GM21447 (cell line): ENCODE data around the gene RNF224.
"Not testable (repeated sequence)": the region's sequence is repeated elsewhere in the genome, so short reads cannot be mapped to it uniquely, and the experiment has no call there.

Experiments
- ATAC-seq: cut with Tn5 transposase; IDR thresholded peaks from one replicate; pipeline ENCODE4 v1.9.1; 2021; ENCODE audit not compliant: unreplicated experiment

The RNF224 gene

DNA sequence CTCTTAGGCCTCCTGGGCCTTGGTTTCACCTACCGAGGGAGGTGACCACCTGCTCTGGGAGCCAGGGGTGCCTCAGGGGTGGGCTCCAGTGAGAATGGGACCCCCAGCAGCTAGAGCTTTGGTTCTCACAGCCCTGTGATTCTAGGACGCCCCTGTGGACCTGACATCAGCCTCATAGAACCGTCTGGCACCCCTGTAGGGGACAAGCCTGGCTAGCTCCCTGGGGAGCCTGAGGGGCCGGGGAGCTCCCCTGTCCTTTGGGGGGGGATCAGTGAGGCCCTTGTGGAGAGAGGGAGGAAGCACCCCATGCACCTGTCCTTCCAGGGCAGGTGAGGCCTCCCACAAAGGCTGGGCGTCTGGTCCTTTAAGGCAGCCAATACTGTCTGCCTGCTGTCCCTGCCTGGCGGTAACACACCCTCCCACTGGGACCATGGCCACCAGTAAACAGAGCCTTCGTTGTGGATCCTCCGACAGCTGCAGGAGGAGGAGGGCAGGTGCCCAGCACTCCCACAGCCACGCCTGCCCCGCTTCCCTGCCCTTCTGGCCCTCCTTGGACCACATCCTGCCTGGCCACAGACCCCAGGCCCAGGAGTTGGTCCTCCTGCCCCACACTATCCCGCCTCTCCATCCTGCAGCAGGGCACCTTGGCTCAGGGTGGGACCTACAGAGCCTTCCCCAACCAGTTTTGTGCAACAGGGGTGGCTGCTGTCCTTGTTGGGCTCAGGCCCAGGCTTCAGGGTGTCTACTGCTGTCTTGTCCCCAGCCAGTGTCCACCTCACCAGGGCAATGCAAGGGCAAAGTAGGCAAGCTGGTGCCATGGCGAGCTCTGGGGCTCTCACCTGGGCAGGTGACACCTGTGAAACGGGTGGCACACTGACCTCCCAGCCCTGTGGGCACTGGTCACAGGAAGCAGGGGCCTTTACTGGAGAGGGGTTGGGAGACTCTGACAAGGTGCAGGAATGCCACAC, 10.7 kb downstream of the RNF224 start:
- ATAC-seq: no peak

DNA sequence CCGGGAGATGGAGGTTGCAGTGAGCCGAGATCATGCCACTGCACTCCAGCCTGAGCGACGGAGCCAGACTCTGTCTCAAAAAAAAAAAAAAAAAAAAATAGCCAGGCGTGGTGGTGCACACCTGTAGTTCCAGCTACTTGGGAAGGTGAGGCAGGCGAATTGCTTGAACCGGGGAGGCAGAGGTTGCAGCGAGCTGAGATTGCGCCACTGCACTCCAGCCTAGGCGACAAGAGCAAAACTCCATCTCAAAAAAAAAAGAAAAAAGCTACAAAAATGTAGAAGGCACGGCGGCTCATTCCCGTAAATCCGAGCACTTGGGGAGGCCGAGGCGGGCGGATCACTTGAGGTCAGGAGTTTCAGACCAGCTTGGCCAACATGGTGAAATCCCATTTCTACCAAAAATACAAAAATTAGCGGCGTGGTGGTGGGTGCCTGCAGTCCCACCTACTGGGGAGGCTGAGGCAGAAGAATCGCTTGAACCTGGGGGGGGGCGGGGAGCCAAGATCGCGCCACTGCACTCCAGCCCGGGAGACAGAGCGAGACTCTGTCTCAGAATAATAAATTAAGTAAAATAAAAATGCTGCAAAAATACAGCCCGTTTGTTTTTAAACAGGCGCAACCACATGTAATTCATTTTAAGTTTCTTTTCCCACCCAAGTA, 12.4 kb downstream of the RNF224 start:
- not testable (repeated sequence) for ATAC-seq

DNA sequence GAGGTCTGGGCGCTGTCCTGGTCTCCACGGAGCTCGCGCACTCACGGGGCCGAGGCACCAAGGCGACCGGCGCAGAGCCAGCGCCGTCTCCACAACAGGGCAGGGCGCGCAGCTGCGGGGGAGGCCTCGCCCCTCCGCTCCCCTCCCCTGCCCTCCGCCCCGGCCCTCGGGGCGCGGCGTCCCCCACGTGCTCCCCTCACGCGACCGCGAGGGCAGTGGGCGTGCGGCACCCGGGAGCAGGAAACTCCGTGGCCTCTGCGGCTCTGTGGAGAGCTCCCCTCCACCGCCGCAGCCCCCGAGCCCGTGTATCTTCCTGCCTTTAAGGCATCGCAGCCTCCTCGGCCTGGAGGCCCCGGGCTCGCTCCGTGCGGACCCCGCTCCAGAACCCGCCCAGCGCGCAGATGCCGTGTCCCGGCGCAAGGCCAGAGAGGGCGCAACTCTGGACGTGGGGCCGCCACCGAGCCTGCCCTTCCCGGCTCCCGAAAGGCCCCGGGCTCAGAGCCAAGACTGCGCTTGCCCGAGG, 13.1 kb downstream of the RNF224 start:
- peak; percentile 18 for ATAC-seq

DNA sequence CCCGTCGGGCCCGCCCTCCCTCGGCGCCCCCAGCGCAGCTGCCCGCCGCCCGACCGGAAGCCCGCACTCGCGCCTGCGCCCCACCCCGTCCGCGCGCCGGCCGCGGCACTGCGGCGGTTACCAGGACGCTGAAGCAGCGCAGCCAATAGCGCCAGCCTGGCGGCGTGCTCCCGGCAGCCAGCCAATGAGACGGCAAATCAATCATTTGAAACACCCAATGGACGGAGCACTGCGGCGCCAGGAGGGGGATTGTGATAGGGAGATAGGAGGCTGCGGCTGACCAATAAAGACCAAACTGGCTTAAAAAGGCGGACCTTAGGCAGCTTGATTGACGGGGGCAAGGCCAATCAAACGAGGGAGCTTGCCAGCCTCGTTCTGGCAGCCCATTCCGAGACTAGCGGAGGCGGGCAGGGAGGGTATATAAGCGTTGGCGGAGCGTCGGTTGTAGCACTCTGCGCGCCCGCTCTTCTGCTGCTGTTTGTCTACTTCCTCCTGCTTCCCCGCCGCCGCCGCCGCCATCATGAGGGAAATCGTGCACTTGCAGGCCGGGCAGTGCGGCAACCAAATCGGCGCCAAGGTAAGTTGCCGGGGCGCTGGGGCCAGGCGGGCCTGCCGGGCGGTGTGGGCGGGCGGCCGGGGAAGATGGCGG, 13.7 kb downstream of the RNF224 start, which contains the start of gene TUBB4B:
TSS of gene TUBB4B (plus strand) at position 447 of the 649 bp plus-strand sequence. CDS start at position 521, 74 bp downstream.
- peak; percentile 73 for ATAC-seq

DNA sequence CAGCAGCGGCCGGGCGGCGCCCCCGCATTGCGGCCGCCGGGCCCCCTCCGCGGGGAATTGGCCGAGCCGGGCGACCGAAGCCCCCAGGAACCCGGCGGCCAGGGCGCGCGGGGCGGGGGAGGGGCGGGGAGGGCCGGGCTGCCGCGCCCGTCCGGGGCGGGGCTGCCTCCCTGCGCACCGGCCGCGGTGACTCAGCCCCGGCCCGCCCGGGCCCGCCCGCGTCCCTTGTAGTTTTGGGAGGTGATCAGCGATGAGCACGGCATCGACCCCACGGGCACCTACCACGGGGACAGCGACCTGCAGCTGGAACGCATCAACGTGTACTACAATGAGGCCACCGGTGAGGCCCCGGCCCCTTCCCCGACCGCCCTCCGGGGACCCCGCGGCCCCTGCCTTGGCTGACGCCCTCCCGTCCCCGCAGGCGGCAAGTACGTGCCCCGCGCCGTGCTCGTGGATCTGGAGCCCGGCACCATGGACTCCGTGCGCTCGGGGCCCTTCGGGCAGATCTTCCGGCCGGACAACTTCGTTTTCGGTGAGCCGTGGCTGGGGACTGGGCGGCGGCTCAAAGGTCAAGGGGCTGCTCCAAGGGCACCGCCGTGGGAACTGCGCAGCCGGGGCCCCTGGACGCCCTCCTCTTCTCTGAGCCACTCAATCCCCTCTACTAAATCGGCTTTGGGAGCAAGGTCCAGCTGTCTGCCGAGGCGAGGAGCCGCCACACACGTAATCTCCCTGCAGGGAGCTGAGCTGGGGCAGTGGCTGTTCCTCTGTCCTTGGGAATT, 14.4 kb downstream of the RNF224 start:
- ATAC-seq: peak; percentile 4

DNA sequence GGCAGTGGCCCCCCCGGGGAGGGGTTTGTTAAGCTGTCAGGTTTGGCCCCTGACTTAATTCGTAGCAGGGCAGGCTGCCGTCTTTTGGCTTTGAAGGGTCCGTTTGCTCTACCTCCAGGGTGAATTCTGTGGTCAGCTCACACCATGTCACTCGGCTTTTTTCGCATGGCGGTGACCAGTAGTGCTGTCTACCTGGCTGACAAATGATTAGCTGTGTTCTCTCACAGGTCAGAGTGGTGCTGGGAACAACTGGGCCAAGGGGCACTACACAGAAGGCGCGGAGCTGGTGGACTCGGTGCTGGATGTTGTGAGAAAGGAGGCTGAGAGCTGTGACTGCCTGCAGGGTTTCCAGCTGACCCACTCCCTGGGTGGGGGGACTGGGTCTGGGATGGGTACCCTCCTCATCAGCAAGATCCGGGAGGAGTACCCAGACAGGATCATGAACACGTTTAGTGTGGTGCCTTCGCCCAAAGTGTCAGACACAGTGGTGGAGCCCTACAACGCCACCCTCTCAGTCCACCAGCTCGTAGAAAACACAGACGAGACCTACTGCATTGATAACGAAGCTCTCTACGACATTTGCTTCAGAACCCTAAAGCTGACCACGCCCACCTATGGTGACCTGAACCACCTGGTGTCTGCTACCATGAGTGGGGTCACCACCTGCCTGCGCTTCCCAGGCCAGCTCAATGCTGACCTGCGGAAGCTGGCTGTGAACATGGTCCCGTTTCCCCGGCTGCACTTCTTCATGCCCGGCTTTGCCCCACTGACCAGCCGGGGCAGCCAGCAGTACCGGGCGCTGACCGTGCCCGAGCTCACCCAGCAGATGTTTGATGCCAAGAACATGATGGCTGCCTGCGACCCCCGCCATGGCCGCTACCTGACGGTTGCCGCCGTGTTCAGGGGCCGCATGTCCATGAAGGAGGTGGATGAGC, 15.2 kb downstream of the RNF224 start:
- no peak for ATAC-seq

DNA sequence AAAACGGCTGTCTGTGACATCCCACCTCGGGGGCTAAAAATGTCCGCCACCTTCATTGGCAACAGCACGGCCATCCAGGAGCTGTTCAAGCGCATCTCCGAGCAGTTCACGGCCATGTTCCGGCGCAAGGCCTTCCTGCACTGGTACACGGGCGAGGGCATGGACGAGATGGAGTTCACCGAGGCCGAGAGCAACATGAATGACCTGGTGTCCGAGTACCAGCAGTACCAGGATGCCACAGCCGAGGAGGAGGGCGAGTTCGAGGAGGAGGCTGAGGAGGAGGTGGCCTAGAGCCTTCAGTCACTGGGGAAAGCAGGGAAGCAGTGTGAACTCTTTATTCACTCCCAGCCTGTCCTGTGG, 15.9 kb downstream of the RNF224 start:
- not testable (repeated sequence) for ATAC-seq

DNA sequence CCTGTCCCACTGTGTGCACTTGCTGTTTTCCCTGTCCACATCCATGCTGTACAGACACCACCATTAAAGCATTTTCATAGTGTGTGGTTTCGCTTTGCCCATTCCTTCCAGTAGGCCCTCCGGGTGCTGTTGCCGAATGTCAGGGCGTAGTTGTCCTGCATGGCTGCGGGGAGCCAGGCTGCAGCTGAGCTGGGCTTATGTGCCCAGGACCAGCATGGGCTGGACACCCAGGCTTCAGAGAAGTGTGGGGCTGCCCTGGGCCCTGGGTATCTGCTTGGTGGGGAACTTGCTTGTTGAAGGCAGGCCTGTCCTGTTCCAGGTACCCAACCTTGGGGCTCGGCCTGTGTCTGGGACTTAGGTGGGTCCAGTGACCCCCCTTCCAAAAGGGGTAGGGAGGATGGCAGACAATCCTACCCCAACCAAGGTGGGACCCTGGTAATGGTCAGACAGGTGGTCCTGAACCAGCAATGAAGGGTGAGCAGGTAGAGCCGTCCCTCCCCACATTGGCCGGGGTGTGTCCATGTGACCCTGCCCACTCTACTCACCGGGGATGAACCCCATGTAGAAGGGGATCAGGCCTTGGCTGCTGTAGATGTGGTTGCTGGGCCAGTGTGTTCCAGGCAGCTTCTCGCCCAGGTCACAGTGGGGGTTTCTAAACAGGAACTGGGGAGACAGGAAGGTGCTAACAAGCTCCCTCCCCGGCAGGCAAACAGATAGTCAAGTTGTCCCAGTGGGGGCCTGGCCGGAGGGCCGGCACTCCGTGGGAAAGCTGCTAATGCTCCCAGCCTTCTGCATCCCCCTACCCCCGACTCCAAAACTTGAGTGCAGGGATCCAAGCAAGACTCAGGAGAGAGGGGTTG, 16.6 kb downstream of the RNF224 start:
- no peak for ATAC-seq

DNA sequence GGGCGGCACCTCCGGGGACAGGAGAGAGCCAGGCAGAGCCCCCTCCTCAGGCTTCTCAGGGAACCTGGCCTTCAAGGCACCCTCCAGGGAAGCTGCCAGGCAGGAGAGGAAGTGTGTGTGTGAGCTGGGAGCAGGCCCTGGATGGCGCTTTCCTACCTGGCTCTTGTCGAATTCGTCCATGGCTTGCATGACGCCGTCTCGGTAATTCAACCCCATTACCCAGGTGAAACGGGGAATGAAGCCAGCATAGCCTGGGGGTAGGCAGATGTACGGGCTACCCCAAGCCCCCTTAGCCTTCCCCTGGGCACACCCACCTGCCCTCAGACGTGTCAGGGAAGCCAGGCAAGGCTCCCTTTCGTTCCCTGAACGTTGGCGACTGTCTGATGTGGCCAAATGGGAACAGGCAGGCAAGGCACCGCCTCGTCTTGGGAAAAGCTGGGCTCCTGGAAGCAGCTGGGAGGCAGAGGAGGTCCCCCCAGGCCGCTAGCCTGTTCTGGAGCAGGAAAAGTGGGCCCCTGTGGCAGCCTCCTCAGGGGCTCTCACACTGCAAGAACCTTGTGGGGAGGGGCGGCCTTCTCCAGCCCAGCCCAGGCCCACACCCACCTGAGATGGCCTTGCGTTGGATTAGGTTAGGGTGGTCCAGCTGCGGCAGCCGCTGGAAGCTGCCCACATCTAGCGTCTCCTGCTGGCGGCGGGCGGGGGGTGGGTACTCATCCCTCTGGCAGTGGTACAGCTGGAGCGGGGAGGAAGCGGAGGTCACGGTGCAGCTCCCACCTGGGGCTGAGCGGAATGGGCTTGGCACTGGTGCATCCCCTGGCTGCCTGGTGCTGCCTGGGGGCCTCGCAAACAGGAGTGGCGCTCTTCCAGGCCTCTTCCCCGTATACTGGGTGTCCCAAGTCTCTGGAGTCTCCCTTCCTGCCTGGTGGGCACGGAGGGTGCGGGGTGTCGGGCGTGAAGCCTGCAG, 17.5 kb downstream of the RNF224 start:
- ATAC-seq: no peak

DNA sequence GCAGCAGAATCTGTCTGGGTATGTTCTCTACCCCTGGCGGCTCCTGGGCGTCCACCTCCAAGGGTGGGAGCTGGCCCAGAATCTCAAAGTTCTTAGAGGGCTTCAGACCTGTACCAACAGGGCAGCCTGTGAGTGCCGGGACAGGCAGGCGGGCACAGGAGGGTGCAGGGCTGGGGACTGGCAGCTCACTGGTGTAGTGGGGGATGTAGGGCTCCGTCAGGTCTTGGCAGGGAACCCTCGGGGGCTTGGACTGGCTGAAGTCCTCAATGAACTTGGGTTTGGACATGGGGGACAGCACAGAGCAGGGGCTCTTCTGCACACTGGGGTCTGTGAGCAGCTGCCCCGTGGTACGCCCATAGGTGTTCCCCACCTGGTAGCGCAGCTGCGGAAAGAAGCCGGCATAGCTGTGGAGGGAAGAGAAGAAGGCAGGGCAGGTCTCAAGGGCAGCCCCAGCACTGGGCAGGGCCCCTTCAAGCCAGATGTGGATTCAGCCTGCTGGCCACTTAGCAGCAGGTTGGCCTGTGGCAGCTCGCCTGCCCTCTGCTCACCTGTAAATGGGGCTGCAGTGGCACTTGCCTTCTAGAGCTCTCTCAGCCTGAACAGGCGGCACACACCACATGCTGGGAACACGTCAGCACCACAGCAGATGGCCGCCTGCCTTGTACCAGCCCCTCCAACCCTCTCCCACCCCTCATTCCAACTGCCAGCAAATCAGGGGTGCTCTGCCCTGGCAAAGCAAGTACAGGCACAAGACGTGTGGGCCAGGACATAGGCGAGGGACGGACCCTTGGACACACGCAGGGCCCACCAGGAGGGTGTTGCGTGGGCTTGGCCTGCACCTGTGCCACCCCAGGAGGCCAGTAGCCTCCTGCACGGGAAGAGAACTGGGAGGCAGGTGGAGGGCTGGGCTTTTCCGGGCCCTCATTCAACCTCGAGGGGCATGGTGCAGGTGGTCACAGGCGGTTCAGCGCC, 18.4 kb downstream of the RNF224 start:
- no peak for ATAC-seq

DNA sequence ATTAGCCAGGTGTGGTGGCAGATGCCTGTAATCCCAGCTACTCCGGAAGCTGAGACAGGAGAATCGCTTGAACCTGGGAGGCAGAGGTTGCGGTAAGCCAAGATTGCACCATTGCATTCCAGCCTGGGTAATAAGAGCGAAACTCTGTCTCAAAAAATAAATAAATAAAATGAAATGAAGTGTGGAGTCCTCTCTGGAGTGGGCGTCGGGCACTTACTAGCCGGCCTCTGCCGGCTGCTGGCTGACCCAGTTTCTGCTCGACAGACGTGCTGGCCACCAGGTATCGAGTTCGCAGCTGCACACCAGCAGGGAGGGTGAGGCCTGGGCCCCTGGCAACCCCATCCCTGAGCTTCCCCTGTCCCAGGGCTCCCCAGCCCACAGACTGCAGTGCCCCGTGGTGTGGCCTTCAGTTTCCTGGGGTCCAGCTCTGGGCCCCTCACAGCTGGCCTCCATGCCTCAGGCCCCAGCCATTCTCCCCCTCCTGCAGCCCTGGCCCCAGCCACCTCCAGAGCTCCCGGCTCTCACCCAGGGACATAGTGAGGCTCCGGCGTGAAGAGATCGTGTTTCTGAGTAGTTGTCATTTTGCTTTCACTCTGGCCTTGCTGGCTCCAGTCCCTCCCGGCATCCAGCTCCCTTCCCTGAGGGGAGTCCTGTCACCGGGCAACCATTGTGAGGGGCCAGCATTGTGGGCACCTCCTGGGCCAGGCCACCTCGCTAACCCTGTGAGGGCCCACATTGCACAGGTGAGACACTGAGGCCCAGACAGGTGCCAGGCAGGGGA, 20.0 kb downstream of the RNF224 start:
- no peak for ATAC-seq

DNA sequence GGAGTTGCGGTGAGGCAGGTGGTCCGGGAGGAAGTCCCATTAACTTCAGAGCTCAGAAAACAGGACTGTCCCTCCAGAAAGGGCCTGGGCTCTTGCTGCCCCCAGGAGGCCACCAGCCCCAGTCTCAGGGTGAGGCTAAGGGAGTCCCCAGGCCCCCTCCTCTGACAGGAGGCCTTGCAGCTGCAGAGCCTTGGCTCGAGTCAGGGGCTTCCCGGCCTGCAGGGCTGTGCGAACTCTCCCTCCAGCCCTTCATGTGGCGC, 20.5 kb downstream of the RNF224 start:
- ATAC-seq: no peak

DNA sequence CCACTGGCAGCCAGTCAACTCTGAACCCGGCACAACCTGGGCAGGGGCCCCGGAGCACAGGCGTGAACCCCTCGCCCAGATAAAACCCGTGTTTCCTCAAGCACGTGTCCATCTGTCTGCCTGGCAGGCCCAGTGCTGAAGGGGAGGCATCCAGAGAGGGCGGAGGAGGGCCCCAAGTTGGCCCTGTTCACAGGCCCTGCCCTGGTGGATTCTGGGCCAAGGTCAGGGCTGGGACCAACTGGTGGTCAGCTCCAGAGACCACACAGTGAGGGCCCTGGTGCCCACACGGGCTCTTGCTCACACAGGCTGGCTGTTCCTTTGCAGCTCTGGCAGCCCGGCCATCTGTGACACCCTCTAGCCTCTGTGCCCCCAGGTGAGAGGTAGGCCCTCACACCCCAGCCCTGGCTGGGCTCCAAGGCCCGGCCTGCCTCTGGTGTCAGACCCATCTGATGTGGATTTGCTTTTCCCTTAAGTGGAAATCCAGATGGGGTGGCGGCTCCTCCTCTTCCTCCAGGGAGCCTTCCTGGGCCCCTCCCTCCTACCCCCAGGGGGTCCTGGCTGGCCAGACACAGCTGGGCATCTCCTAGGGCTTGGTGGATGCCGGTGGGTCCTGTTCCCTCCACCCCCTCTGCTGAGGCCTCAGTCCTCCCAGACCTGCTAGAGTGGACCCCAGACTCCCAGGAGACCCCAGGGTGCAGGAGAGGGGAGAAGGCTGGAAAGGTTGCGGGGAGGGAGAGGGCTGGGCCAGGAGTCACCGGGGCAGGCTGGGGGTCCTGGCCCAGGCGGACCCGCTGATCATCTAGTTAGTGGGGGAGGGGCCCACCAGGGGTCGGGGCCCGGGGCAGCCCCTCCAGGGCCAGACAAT, 23.3 kb downstream of the RNF224 start:
- ATAC-seq: no peak

DNA sequence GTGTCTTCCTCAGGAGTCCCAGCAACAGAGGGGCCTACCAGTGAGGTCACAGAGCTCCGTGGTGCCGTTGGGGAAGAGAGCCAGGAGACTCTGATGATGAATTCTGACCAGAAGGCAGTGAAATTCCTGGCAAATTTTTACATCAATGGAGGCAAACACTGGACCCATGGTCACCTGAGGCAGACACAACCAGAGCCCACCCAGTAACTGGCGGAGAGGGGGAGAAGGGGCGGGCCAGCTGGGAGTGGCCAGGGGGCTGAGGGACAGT, 23.8 kb downstream of the RNF224 start, which contains the start of gene STPG3:
TSS of gene STPG3 (plus strand) at position 93 of the 268 bp plus-strand sequence. CDS start at position 94, 1 bp downstream.
- ATAC-seq: no peak
